Measurements from ENCODE around the gene POLR3B. TPM values are rescaled to one million over a fixed set of nuclear protein-coding genes. Genes with fewer than 3 reads are reported as not detected.

The POLR3B gene
- total RNA-seq, 2 donors from 2014 or later: 9.0 to 12.4 TPM

GRCh38 chr12:106434526-106434925 is 77.0 kb downstream of the POLR3B start:
- H3K27me3 ChIP-seq (ENCODE audit: control insufficient read depth, insufficient read depth, low read length, poor library complexity, severe bottlenecking): no peaks in the 10 kb centered on the region
- H3K4me1 ChIP-seq (ENCODE audit: control insufficient read depth, insufficient read depth, low read length): peaks cover 4% of the 10 kb centered on the region
- WGBS, 2 experiments (ENCODE audit: insufficient coverage in 1 of 2, insufficient read length in 1 of 2): 96 to 100% methylated on average over 2 to 4 of the region's 4 CpGs
- H3K27ac ChIP-seq (ENCODE audit: low read depth, low read length): no peak overlapping the region
- Mint-ChIP-seq H3K9me3 (no peaks in the 10 kb centered on the region), H3K36me3 (ENCODE audit: low read depth) (peaks cover 27% of the 10 kb centered on the region), H3K27me3 (ENCODE audit: insufficient read depth) (no peaks in the 10 kb centered on the region), H3K4me1 (peaks cover 9% of the 10 kb centered on the region), H3K27ac (no peak overlapping the region), H3K4me3 (no peak overlapping the region)
- H3K9me3 ChIP-seq (ENCODE audit: control insufficient read depth, low read length): no peaks in the 10 kb centered on the region
- no peak overlapping the region for H3K9ac ChIP-seq (ENCODE audit: extremely low read depth, low read length, poor library complexity, severe bottlenecking)
- no peak for TF ChIP-seq CTCF (conservative IDR thresholded peaks at IDR 0.05)
- H3K36me3 ChIP-seq (ENCODE audit: control insufficient read depth, insufficient read depth, low read length): peaks cover 34% of the 10 kb centered on the region
- no peak overlapping the region for H3K4me3 ChIP-seq (ENCODE audit: low read length)
- no peak for DNase-seq

- no peak overlapping the region for H3K27ac ChIP-seq (ENCODE audit: low read depth, low read length)
- H3K27me3 ChIP-seq (ENCODE audit: control insufficient read depth, insufficient read depth, low read length, poor library complexity, severe bottlenecking): no peaks in the 10 kb centered on the region
- Mint-ChIP-seq H3K4me1 (peaks cover 9% of the 10 kb centered on the region), H3K9me3 (no peaks in the 10 kb centered on the region), H3K27me3 (ENCODE audit: insufficient read depth) (no peaks in the 10 kb centered on the region), H3K36me3 (ENCODE audit: low read depth) (peaks cover 36% of the 10 kb centered on the region), H3K27ac (no peak overlapping the region), H3K4me3 (no peak overlapping the region)
- H3K36me3 ChIP-seq (ENCODE audit: control insufficient read depth, insufficient read depth, low read length): peaks cover 35% of the 10 kb centered on the region
- no peak for DNase-seq
- H3K4me3 ChIP-seq (ENCODE audit: low read length): no peak overlapping the region
- no peaks in the 10 kb centered on the region for H3K9me3 ChIP-seq (ENCODE audit: control insufficient read depth, low read length)
- WGBS, 2 experiments (ENCODE audit: insufficient coverage in 1 of 2, insufficient read length in 1 of 2): 93 to 96% methylated on average over 5 to 6 of the region's 6 CpGs
- no peak overlapping the region for H3K9ac ChIP-seq (ENCODE audit: extremely low read depth, low read length, poor library complexity, severe bottlenecking)
- H3K4me1 ChIP-seq (ENCODE audit: control insufficient read depth, insufficient read depth, low read length): peaks cover 4% of the 10 kb centered on the region
- TF ChIP-seq CTCF (conservative IDR thresholded peaks at IDR 0.05): no peak
These were observed 78.6 kb downstream of the POLR3B start for GRCh38 chr12:106436164-106436563.

GRCh38 chr12:106442575-106442974 is 85.0 kb downstream of the POLR3B start:
- H3K36me3 Mint-ChIP-seq (ENCODE audit: low read depth): peaks cover 23% of the 10 kb centered on the region
- Histone ChIP-seq H3K27ac (ENCODE audit: low read depth, low read length) (no peak overlapping the region), H3K9me3 (ENCODE audit: control insufficient read depth, low read length) (no peaks in the 10 kb centered on the region), H3K36me3 (ENCODE audit: control insufficient read depth, insufficient read depth, low read length) (peaks cover 18% of the 10 kb centered on the region), H3K4me1 (ENCODE audit: control insufficient read depth, insufficient read depth, low read length) (no peaks in the 10 kb centered on the region), H3K9ac (ENCODE audit: extremely low read depth, low read length, poor library complexity, severe bottlenecking) (no peak overlapping the region), H3K27me3 (ENCODE audit: control insufficient read depth, insufficient read depth, low read length, poor library complexity, severe bottlenecking) (no peaks in the 10 kb centered on the region), H3K4me3 (ENCODE audit: low read length) (no peak overlapping the region)
- WGBS, 2 experiments (ENCODE audit: insufficient coverage in 1 of 2, insufficient read length in 1 of 2): 98 to 100% methylated on average over 2 of the region's 2 CpGs
- DNase-seq: no peak
- no peaks in the 10 kb centered on the region for H3K27me3 Mint-ChIP-seq (ENCODE audit: insufficient read depth)
- no peaks in the 10 kb centered on the region for H3K9me3 Mint-ChIP-seq
- H3K4me3 Mint-ChIP-seq: no peak overlapping the region
- no peak for TF ChIP-seq CTCF (conservative IDR thresholded peaks at IDR 0.05)
- peaks cover 8% of the 10 kb centered on the region for H3K4me1 Mint-ChIP-seq
- no peak overlapping the region for H3K27ac Mint-ChIP-seq
